SU-DHL-6 (cell line): ENCODE data around the gene COL6A3.

ENCODE experiments used
- H2AFZ ChIP-seq: fragments of 200-600 bp; sonication (generic); 2 replicates; pipeline ENCODE4 v1.6.1; 2014; ENCODE audit warnings: low read depth, mild to moderate bottlenecking, moderate library complexity, mixed read lengths, antibody characterized with exemption, low read length; ENCODE audit not compliant: severe bottlenecking
- H3F3A ChIP-seq: fragments of 200-600 bp; shearing (Covaris generic); 2 replicates; pipeline ENCODE4 v1.6.0; 2016; ENCODE audit warnings: antibody characterized with exemption, mild to moderate bottlenecking; ENCODE audit not compliant: insufficient read depth
- H3K27ac ChIP-seq: fragments of 200-600 bp; sonication (generic); 2 replicates; pipeline ENCODE4 v1.5.1; 2016; ENCODE audit warnings: low read depth, mild to moderate bottlenecking, low read length, moderate library complexity, mixed read lengths
- H3K27me3 ChIP-seq: fragments of 200-600 bp; sonication (generic), shearing (Covaris generic); 2 replicates; pipeline ENCODE4 v1.6.0; 2014; ENCODE audit warnings: mild to moderate bottlenecking, low read length
- H3K36me3 ChIP-seq: fragments of 200-600 bp; sonication (generic); 2 replicates; pipeline ENCODE4 v1.6.1; 2014; ENCODE audit warnings: mild to moderate bottlenecking, low read length, mixed read lengths
- H3K4me2 ChIP-seq: fragments of 300-600, 200-600 bp; shearing (Covaris generic), sonication (generic); 2 replicates; pipeline ENCODE4 v1.6.0; 2014; ENCODE audit warnings: low read length, low read depth, mild to moderate bottlenecking; ENCODE audit not compliant: poor library complexity, severe bottlenecking
- H3K4me3 ChIP-seq: fragments of 200-600 bp; sonication (generic); 2 replicates; pipeline ENCODE4 v1.5.1; 2014; ENCODE audit warnings: antibody characterized with exemption, low read length, mild to moderate bottlenecking, mixed read lengths; ENCODE audit not compliant: insufficient read depth, poor library complexity, severe bottlenecking
- H3K79me2 ChIP-seq: fragments of 200-600 bp; sonication (generic); 2 replicates; pipeline ENCODE4 v1.6.1; 2014; ENCODE audit warnings: mild to moderate bottlenecking, low read length, moderate library complexity; ENCODE audit not compliant: insufficient read depth
- H3K9ac ChIP-seq: fragments of 200-600 bp; sonication (generic); 2 replicates; pipeline ENCODE4 v1.7.0; 2014; ENCODE audit warnings: mild to moderate bottlenecking, low read length
- H3K9me2 ChIP-seq: fragments of 200-600 bp; sonication (generic); replicated peaks from 2 replicates; pipeline ENCODE4 v1.6.1; 2014; ENCODE audit warnings: low read length; ENCODE audit not compliant: insufficient read depth
- H3K9me3 ChIP-seq: fragments of 200-600 bp; sonication (generic); 2 replicates; pipeline ENCODE4 v1.6.1; 2014; ENCODE audit warnings: low read length, mixed read lengths; ENCODE audit not compliant: insufficient read depth
- H4K20me1 ChIP-seq: fragments of 200-600 bp; sonication (generic); 2 replicates; pipeline ENCODE4 v1.6.1; 2014; ENCODE audit warnings: low read depth, mild to moderate bottlenecking, antibody characterized with exemption, low read length, moderate library complexity, mixed read lengths
- EZH2phosphoT487 ChIP-seq: fragments of 200-600 bp; sonication (generic), shearing (Covaris generic); conservative IDR thresholded peaks from 2 replicates; pipeline ENCODE4 v1.6.1; 2018; ENCODE audit warnings: mild to moderate bottlenecking, antibody characterized with exemption, low read length, moderate library complexity, mixed read lengths
- TF ChIP-seq, protein P1 (sequence below): fragments of 200-600 bp; sonication (generic); IDR thresholded peaks from one replicate; pipeline ENCODE4 v1.5.1; 2017; ENCODE audit warnings: antibody characterized with exemption, mild to moderate bottlenecking, low read length, moderate library complexity; ENCODE audit not compliant: insufficient read depth, poor library complexity, severe bottlenecking

The COL6A3 gene

DNA sequence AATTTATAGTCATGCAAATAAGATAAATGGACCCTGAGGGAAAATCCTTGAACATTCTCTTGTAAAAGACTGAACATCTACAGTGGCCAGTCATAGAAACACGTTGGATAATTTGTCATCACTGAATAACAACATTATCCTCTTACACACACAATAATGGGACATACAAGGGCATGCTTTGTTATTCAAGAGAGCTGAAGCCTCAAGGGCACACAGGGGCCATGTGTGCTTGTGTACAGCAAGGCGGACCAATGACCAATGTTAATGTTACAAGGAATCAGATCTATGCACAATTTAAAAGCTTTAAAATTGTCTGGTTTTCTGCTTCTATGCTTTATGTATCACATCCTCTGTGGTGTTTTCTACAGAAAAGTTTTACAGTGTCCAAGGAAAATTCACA is 23.7 kb downstream of the COL6A3 start:
- no peak overlapping the region for H3K4me3 ChIP-seq
- no peak overlapping the region for H3K27ac ChIP-seq
- H3K4me2 ChIP-seq: no peak overlapping the region
- no peaks in the 10 kb centered on the region for H4K20me1 ChIP-seq
- H3K27me3 ChIP-seq: no peaks in the 10 kb centered on the region
- H2AFZ ChIP-seq: no peak overlapping the region
- no peaks in the 10 kb centered on the region for H3F3A ChIP-seq
- no peaks in the 10 kb centered on the region for H3K79me2 ChIP-seq
- no peak overlapping the region for H3K9ac ChIP-seq
- no peaks in the 10 kb centered on the region for H3K36me3 ChIP-seq
- H3K9me3 ChIP-seq: no peaks in the 10 kb centered on the region
- TF ChIP-seq EZH2phosphoT487: no peak
- TF ChIP-seq, protein P1, sequence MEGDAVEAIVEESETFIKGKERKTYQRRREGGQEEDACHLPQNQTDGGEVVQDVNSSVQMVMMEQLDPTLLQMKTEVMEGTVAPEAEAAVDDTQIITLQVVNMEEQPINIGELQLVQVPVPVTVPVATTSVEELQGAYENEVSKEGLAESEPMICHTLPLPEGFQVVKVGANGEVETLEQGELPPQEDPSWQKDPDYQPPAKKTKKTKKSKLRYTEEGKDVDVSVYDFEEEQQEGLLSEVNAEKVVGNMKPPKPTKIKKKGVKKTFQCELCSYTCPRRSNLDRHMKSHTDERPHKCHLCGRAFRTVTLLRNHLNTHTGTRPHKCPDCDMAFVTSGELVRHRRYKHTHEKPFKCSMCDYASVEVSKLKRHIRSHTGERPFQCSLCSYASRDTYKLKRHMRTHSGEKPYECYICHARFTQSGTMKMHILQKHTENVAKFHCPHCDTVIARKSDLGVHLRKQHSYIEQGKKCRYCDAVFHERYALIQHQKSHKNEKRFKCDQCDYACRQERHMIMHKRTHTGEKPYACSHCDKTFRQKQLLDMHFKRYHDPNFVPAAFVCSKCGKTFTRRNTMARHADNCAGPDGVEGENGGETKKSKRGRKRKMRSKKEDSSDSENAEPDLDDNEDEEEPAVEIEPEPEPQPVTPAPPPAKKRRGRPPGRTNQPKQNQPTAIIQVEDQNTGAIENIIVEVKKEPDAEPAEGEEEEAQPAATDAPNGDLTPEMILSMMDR: no peak
- no peaks in the 10 kb centered on the region for H3K9me2 ChIP-seq

DNA sequence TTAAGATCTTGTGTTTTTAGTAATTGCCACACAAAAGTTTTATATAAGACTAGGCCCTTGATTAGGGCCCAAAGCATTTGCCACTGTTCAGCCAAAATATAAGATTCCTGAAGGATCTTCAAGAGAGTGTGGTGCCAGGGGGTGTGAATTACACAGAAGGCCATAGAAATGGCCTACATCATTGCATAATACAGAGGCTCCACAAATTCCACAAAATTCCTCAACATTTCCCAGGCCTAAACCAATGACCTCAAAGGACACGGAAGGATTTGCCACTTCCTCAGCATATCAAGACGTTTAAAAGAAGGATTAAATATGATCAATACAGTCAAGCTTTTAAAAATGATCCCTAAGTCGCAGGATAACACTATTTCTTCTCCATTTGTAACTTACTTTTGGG is 24.1 kb downstream of the COL6A3 start:
- Histone ChIP-seq H3F3A (no peaks in the 10 kb centered on the region), H3K9me3 (no peaks in the 10 kb centered on the region), H3K4me2 (no peak overlapping the region), H3K4me3 (no peak overlapping the region), H3K9ac (no peak overlapping the region), H3K79me2 (no peaks in the 10 kb centered on the region), H3K27ac (no peak overlapping the region), H3K9me2 (no peaks in the 10 kb centered on the region), H3K27me3 (no peaks in the 10 kb centered on the region), H3K36me3 (no peaks in the 10 kb centered on the region), H2AFZ (no peak overlapping the region), H4K20me1 (no peaks in the 10 kb centered on the region)
- TF ChIP-seq, protein P1: no peak
- no peak for TF ChIP-seq EZH2phosphoT487

DNA sequence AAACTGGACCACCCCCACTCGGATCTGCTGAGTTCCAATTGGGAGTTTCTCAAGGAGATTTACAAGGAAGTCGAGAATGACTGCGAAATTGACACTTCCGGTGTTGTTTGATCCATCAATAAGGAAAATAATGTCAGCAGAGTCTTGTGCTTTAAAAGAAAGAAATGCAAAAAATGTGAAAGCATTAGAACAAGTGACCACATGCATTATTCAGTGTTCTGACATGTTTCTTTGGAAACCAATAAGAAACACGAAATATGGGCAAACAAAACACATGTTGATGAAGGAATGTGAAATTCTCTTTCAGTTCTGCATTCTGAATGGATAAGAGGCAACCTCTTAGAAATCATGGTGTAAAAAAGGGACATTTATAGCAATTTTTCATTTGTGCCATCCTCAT is 25.9 kb downstream of the COL6A3 start:
- Histone ChIP-seq H2AFZ (no peak overlapping the region), H3K9me2 (no peaks in the 10 kb centered on the region), H4K20me1 (no peaks in the 10 kb centered on the region), H3K9ac (no peak overlapping the region), H3K36me3 (no peaks in the 10 kb centered on the region), H3K9me3 (no peaks in the 10 kb centered on the region), H3K4me3 (no peak overlapping the region), H3K27ac (no peak overlapping the region), H3K79me2 (no peaks in the 10 kb centered on the region), H3K27me3 (no peaks in the 10 kb centered on the region), H3K4me2 (no peak overlapping the region), H3F3A (no peaks in the 10 kb centered on the region)
- no peak for TF ChIP-seq EZH2phosphoT487
- TF ChIP-seq, protein P1: no peak

DNA sequence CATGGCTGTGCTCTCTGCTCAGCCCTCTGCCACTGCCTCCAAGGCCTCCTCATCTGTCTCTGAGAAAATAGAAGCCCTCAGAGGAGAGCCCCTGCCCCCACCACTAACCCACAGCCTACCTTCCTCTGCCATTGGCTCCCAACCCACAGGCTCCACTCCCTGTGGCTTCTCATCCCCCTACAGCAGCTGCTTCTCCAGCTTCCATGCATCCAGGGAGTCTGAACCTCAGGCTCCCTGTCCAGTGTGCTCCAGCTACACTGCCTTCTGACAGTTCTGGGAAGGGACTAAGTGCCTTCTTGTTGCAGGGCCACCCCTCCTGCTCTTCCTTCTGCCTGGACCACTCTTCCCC is 29.3 kb downstream of the COL6A3 start:
- TF ChIP-seq EZH2phosphoT487: no peak
- TF ChIP-seq, protein P1: no peak
- Histone ChIP-seq H3K9ac (no peak overlapping the region), H3K4me3 (no peak overlapping the region), H3K36me3 (no peaks in the 10 kb centered on the region), H3K9me2 (no peaks in the 10 kb centered on the region), H2AFZ (no peak overlapping the region), H3K79me2 (no peaks in the 10 kb centered on the region), H4K20me1 (no peaks in the 10 kb centered on the region), H3K4me2 (no peak overlapping the region), H3K27me3 (no peaks in the 10 kb centered on the region), H3K27ac (no peak overlapping the region), H3F3A (no peaks in the 10 kb centered on the region), H3K9me3 (no peaks in the 10 kb centered on the region)
